ENCODE data around the gene CST8. TPM values are rescaled to one million over a fixed set of nuclear protein-coding genes. Genes with fewer than 3 reads are reported as not detected.

The CST8 gene
- total RNA-seq, 1 experiment from 2014 or later = not detected

GRCh38 chr20:23544133-23544532 is 53.2 kb downstream of the CST8 start:
- no peaks in the 10 kb centered on the region; the same call in 1 of the 2 replicates for H3K27me3 ChIP-seq (ENCODE audit: control insufficient read depth, insufficient read depth, low read length)
- no peak for DNase-seq
- no peak overlapping the region for H3K4me3 ChIP-seq (ENCODE audit: insufficient read depth, low read depth, low read length)
- no peaks in the 10 kb centered on the region for H3K36me3 ChIP-seq (replicated peaks; ENCODE audit: control insufficient read depth, insufficient read depth, low read length)

Other genes with a start within 250 kb of the CST8 start
- 38.4 and 54.7 TPM in 2 replicates for gene NXT1, start 140.3 kb upstream of the CST8 start, total RNA-seq (2014; rRNA removed; shearing (Covaris generic))
- gene GZF1, start 128.9 kb upstream of the CST8 start, total RNA-seq (2014; rRNA removed; shearing (Covaris generic)) = 8.8 and 16.0 TPM in 2 replicates
- 4.8 and 11.8 TPM in 2 replicates for gene NAPB, start 69.6 kb upstream of the CST8 start, total RNA-seq (2014; rRNA removed; shearing (Covaris generic))
- not detected in 2 replicates for gene CSTL1, start 51.4 kb upstream of the CST8 start, total RNA-seq (2014; rRNA removed; shearing (Covaris generic))
- 0.55 TPM in 1 of 2 replicates, not detected in the other for gene CST11, start 38.2 kb upstream of the CST8 start, total RNA-seq (2014; rRNA removed; shearing (Covaris generic))
- not detected in 2 replicates for gene CST9L, start 77.4 kb downstream of the CST8 start, total RNA-seq (2014; rRNA removed; shearing (Covaris generic))
- gene CST9, start 114.8 kb downstream of the CST8 start, total RNA-seq (2014; rRNA removed; shearing (Covaris generic)) = not detected in 2 replicates
- 68.5 and 104 TPM in 2 replicates for gene CST3, start 146.8 kb downstream of the CST8 start, total RNA-seq (2014; rRNA removed; shearing (Covaris generic))
- gene CST4, start 197.9 kb downstream of the CST8 start, total RNA-seq (2014; rRNA removed; shearing (Covaris generic)) = not detected in 2 replicates

All from H7 (cell line).